Fibroblast of upper back skin (primary cell): ENCODE data around the gene EMILIN3.
A peak's percentile ranks its signal among the peaks of the same experiment; 100 is the strongest.

Experiments used
- DNase-seq: peaks from one replicate; pipeline ENCODE4 v3.0.0-alpha.2; 2013

Gene EMILIN3, protein sequence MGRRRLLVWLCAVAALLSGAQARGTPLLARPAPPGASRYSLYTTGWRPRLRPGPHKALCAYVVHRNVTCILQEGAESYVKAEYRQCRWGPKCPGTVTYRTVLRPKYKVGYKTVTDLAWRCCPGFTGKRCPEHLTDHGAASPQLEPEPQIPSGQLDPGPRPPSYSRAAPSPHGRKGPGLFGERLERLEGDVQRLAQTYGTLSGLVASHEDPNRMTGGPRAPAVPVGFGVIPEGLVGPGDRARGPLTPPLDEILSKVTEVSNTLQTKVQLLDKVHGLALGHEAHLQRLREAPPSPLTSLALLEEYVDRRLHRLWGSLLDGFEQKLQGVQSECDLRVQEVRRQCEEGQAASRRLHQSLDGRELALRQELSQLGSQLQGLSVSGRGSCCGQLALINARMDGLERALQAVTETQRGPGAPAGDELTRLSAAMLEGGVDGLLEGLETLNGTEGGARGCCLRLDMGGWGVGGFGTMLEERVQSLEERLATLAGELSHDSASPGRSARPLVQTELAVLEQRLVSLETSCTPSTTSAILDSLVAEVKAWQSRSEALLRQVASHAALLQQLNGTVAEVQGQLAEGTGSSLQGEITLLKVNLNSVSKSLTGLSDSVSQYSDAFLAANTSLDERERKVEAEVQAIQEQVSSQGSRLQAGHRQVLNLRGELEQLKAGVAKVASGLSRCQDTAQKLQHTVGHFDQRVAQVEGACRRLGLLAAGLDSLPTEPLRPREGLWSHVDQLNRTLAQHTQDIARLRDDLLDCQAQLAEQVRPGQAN

DNA sequence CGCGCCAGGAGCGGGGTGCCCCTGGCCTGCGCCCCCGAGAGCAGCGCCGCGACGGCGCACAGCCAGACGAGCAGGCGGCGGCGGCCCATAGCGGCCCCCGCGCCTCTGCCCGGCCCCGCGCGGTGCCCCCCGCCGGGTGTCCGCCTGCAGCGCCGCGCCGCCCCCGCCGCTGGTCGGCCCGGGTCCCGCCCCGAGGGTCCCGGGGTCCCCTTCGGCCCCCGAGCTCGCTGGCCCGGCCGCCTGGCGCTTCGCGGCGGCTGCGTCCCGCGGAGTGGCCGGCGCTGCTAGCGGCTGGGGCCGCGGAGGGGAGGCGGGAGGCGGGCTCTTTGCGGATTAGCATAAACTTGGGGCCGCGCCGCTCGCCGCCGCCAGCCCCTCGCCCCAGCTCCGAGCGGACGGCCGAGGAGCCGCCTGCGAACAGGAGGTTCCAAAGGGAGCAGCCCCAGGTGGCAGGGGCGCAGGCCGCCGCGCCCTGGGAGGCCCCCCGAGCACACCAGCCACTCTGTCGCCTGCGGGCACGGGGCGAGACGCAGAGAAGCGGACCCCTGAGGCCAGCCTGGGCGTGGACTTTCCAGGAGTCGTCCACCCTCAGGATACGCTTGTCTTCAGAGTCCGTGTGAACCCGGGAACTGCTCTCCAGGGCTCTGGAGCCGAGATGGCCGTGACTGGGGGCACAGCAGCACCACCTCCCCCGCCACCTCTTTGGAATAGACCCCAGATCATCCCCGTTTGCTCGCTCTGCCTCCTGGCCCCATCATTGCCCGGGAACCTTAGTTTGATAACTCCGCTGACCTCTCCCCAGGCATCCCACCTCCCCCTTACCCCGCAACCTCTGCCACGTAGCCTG, at the start of gene EMILIN3:
TSS of gene EMILIN3 (minus strand) at position 273 of the 847 bp plus-strand sequence. CDS start at position 89, 184 bp downstream.
- DNase-seq, result no peak

DNA sequence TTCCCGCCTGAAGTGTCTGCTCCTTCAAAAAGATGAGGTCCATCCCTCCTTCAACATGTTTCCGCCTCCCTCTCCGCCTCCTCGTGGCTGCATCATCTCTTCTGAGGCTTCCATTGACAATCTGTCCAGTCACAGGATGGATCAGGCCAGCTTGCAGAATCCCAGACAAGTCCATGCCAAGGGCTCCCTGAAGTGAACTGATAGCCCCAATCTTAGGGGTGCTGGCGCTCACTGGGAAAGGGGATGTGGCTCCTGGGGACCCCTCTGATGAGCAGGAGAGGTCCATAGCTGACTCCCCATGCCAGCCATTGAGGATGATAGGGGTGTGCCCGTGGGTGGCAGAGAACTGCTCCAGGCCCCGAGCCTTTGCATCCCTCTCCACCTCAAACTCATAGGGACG, 48.6 kb upstream of the EMILIN3 start:
- no peak for DNase-seq

DNA sequence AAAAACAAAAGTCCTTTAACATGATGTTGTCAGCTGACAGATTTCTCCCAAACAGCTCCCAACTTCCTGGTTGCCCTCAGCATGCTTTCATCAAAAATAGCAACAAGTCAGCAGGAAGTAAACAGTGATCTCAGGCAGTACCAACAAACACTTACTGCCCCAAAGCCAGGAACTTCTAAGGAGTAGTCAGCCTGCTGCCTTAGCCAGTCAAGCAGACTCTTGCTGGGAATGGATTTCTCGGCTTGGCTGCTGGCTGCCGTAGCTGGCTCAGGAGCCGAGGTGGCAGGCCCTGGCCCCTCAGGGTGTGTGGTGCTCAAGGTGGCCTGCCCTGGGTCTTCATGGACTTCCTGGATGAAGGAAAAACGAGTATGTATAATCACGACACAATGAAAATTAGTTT, 46.6 kb upstream of the EMILIN3 start:
- DNase-seq, result no peak

DNA sequence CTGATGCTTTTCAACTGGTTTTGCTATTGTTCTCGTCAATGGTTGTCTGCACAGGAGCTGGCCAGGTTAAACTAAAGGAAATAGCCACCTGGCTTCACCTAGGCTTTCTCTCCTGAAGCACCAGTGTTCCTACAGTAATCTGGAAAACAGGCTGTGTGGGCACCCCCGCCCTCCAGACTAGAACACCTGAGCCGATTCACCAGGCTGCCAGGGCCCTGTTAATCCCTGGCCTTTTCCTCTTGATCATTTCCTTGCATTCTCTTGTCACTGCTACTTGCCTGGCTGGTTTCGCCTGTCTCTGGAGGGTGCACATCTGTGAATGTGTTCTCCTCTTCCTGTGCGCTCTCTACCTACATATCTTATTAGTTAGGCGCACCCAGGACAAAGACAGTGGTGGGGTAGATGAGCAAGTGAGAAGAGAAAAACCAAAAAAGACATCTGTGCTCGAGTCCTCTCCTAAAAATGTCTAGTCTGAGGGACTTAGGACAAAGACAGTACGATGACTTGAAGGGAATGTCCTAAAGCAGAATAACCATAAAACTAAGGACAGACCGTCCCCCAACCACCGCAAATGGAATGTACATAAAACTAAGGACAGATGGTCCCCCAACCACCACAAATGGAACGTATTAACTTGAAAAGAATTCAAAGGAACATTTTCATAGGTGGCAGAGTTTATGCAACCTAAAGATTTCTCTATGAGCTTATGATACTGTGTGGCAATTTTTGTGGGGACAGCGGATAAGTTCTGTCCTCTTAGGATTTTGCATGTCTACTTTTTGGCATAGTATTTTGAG, 45.9 kb upstream of the EMILIN3 start:
- peak; percentile 53 for DNase-seq

DNA sequence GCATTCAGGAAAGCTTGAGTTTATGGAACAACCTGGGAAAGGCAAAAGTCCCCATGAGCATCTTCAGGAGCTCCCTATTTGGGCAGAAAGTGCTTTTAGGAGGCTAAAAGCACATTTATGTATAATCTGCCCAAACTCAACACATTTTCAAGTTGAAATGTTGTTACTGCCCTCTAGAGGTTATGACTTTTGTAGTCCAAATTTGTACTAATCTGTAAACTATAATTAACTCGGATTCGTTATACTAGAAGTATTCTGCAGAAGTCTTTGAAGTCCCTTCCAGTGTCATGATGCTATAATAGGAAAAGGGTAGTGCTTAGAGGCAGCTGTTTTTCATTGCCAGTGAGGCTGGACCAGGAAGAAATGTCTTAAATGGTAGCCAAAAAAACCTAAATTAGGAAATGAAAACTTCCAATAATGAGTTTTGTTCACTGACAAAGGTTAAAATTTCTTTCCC, 44.8 kb upstream of the EMILIN3 start:
- DNase-seq, result peak; percentile 52

DNA sequence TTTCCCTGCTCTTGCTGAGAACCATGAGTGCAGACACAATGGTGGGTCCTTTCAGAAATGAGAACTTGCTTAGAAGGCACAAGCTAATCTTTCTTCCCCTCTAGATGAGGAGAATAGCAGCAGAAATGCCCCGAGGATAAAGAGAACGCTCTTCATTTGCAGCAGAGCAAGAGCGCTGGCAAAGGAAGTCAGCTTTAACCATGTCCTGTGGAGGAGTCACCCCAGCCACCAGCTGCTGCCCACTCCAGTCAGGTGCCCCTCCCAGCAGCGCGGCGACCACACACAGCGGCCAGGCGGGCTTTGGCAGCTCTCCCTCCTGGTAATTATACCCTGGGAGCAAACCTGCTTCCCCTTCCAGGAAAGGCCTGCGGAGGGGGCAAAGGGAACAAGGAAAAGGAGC, 42.4 kb upstream of the EMILIN3 start:
- no peak for DNase-seq

DNA sequence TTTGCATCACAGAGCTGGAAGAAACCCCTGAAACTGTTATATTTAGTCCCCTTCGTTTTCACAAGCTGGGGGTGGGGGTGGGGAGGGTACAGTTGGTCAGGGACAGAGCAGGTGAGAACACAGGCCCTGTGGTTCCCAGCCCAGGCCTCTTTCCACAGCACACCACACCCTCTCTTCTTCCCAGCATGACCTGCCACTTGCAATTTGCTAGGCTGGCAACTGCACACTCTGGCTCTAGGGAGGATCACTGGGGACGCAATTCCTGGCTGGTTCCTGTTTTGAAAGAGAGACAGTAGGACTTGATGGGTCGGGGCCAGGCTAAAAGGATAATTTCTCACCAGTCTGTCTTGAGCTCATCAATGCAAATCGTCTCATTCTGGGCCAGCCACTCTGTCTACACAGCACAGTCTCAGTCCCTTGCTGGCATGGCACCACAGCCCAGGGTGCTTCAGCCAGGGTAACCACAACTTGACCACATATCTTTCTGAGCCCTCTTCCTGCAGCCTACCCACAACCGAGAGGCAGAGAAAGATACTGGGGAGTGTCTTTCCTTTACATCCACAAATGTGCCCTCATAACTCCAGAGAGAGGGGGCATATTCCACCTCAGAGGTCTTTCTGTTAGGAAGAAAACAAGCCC, 41.7 kb upstream of the EMILIN3 start:
- DNase-seq, result no peak

DNA sequence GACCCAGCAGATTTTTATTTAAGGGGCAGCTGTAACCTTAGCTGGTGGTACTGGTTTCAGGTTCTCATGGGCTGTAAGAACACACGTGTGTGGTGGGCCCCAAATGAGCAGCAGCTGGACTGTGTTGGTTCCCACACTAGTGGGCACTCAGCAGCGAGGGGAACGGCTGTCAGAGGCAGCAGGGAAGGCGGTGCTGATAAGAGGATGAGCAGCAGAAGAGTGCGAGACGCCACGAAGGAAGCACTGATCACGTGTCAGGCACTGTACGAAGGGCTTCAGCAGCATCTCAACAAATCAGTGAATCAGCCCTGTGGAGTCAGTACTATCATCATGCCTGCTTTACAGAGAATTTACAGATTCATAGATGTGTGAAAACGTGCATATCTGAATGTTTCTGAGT, 41.0 kb upstream of the EMILIN3 start:
- no peak for DNase-seq

DNA sequence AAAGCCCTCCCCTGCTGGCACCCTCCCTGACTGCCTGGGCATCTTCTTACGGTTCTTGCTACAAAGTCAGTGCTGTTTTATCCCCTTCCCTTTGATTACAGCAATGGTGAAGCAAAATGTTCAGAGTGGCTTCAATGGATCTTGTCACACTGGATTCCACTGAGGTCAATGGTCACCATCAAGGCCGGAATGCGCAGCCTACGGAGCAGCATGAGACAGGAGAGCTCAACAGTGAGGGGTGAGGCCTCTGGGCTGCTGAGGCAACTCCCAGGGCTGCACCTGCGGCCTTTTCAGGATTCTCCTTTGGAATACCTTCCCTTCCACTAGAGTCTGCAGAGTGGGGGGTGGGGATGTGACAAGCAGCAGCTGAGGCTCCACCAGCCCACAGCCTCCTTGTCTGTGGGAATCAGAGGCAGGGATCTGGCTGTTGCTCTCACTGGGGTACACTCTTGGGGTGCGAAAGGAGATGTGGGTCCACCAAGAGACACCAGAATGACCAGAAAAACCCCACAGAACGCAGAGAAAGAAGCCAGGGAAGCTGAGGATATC, 40.4 kb upstream of the EMILIN3 start:
- no peak for DNase-seq

DNA sequence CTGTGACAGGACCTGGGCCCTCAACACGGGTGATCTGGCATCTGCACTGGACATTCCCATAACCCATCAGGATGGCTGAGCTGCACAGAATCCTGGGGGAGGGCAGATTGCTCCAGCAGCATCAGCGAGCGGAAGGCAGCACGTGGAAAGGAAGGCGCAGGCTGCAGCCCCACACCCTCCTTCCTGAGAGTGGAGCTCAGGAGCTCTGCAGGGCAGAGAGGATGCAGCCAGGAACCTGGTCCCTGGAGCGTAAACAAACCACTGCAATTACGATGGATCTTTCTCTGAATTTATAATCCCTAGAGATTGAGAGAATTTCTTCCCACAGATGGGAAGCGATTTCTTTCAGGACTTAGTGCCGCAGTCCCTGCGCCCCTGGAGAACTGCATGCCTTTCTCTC, 39.7 kb upstream of the EMILIN3 start:
- no peak for DNase-seq

DNA sequence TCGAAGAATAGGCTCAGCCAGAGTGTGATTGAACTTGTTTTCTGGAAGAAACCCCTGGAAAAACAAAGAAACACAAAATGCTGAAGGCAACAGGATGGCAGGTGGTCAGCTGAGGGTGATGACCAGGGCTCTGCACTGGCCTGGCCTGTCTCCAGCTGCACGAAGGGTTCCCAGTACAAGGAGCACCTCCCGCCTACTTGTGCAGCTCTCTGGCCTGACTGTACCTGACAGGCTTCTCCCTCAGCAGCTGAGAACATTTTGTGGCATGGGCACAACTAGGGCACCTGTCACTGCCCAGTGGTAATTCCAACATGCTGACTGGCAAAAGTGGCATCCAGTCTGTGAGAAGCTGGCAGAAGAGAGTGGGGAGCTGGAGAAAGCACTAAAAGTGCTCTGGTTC, 38.8 kb upstream of the EMILIN3 start:
- DNase-seq, result no peak

DNA sequence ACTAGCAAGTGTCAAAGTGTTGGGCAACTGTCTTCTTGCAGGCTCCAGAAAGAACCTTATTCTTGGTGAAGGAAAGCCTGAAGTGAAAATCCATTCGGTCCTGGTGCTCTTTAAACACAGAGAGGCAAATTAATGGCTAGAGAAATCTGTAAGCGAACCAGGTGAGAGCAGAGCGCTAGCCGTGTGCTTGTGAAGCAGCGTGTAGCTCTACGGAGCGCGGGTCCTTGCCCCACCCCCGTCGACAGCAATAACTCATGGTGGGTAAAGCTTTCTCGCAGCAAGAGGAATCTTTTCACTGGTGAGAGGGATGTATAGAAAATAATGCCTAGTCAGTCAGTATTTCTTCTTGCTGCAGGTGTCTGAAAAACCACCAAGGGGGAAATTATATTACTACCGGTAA, 37.0 kb upstream of the EMILIN3 start:
- DNase-seq, result no peak

DNA sequence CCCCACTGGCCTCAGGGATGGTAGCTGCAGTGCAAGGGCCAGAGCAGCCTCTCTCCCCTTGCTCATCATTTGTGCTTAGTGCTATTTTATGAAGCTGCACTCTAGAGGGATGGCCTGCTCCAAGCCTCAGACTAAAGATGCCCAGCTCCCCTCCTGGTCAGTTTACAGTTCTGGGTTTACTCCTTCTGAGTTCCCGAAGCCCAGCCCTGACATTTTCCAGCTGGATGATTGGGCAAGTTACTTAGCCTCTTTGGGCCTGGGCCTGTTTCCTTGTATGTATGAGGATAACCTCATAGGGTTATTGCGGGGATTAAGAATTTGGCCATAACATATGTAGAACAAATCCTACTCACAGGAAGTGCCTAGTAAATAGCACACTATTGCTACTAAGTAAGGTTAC, 31.8 kb upstream of the EMILIN3 start:
- no peak for DNase-seq

DNA sequence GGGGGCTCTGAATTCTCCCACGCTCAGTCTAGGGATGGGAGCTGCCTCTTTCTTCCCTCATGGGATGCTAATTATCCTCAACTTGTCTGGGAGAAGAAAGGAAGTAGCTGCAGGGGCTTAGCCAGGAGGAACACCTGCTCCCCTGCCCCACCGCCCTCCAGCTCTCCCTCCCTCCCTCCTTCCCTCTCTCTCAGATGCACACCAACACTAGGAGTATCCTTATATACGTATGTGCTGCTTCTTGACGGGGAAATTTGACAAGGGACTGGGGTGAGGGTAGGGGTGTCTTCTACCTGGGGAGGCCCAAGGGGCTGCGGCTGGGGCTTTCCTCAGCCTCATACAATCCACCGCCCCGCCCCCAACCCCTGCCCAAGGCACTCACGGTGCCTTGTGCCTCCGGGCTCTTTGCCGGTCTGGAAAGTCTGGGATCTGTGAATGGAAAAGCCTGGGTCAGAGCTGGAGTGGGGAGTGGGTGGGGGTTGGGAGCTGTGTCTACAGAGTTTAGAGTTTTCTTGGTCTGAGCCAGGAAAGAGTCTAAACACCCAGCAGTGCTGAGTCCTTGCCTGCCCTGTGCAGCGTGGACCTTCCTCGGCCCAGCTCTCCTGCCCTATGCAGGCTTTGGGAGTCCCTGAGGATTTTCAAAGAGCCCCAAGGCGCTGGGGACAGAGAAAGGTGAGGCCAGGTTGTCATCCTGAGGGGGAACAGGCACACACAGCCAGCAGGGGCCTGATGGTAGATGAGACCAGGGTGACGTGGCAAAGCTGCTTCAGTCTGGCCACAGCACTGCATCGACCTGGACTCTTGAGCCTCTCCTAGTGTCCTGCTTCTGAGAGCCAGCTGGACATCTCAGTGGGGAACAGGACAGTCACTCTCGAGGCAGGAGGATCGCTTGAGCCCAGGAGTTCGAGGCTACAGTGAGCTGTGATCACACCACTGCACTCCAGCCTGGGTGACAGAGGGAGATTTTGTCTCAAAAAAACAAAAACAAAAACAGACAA, 29.3 kb upstream of the EMILIN3 start:
- no peak for DNase-seq

DNA sequence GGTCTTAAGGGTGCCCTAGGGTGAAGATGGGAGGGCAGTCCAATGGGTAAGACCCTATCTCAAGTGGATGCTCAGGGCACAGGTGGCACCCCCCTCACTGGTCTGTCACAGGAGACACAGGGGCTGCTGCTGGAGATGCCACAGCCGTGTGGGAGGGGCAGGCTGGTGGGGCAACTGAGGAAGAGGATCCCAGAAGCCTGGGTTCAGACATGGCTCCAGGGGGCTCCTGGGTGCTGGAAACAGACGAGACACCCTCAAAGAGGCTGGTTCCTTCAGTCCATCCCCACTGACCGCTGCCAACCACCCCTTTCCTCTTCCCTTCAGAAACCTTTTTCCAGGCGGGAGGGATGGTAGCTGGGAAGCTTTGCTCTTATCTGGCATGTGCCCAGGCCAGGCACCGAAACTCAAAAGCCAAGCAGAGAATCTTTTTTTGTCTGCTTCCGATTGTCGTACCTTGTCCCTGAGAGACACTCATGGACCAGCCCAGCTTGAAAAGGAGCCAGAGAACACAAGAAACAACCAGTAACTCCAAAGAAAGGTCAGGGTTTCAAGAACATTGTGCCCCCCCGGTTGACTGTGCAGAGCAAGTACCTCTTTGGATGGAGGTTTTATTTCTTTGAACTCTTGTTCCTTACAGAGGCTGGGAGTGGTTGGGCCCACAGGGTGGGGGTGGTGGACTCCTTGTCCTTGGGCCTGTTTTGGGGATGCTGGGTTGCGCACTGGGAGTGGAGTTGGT, 28.5 kb upstream of the EMILIN3 start:
- no peak for DNase-seq

DNA sequence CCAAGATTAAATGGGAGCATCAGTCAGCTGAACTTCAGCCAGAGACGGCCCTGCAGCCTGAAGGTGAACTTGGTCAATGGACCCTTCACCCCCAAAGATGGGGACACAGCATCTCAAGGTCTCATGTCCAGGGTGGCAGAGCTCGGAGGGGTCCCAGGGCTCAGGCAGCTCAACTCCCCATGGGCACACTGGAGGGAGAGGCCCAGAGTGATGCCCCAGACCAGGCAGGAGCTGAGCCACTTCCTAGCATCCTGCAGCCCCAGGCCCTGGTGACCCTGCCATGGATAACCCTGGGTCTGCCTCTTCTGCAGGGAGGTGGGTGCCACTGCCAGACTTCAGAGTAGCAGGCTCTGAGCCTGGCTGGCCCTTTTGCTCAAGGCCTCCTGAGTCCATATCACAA, 27.5 kb upstream of the EMILIN3 start:
- no peak for DNase-seq

DNA sequence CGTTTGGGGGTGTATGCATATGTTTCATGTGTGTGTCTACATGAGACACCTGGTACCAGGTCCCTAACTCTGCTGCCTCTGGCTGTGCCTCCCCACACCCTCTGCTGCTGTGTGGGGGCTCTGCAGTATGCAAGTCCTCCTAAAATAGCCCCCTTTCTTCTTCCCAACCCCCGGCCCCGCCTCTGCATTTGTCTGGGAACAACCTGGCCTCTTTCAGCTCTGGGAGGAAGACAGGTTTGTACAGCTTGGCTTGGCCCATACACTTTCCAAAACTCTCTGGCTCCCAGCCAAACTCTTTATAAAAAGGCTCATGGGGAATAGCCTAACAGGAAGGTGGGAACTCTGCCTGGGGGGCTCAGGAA, 27.1 kb upstream of the EMILIN3 start:
- DNase-seq, result no peak

DNA sequence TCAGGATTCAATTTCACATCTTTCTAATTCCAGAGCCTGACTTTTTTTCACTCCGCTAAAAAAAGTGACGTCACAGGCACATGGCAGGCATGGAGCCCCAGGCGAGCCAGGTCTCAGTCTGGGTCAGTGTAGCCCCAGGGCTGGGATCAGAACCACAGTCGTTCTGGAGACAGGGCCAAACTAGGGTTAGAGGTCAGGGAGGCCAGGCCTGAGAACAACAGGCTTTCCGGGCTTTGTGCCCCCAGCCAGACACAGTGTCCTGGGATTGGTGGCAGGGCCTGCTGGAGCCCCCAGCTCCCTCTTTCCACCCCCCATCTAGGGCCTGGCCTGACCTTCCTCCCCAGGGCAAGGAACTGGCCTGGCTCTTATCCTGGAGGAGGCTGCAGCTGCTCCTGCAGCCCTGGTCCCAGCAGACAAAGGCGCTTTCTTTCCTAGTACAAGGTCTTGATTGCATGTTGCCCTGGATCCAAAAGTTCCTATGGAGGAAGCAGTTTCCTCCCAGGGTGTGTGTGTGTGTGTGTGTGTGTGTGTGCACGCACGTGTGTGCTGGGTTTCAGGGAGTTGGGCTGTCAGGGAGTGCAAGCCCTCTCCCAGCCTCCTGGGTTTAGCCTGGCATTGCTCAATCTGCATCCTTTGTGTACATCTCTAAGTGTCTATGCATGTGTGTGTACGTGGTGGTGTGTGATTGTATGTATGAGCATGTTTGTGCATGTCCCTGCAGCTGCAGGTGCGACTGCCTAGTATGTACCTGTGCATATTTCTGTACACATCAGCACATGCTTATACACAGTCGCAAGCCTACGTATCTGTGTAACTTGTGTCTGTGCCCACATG, 26.5 kb upstream of the EMILIN3 start:
- no peak for DNase-seq

DNA sequence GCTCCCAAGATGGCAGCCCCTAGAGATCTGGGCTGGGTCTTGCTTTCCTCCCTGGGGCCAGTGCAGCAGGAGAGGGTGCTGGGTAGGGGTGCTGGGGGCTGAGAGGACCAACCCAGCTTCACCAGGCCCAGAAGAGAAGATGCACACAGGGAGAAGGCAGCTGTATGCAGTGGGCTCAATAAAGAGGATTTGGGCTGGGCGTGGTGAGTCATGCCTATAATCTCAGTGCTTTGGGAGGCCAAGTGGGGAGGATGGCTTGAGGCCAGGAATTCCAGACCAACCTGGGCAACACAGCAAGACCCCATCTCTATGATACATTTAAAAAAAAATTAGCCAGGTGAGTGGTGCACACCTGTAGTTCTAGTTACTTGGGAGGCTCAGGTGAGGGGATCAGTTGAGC, 25.7 kb upstream of the EMILIN3 start:
- no peak for DNase-seq
